Thyroid gland (tissue), 4 donors: ENCODE data around the gene CGA. TPM values are rescaled to one million over a fixed set of nuclear protein-coding genes. Genes with fewer than 3 reads are reported as not detected.

ENCODE experiments used
- DNase-seq, 2 donors: peaks; one replicate each; pipeline ENCODE4 v3.0.0-alpha.2; 2019
- H3K27ac ChIP-seq, 3 donors: fragments of 200-600 bp; sonication (generic); 1 replicate in 2 of 3; 2 replicates in 1 of 3; pipeline ENCODE4 v1.5.1; 2016 to 2019; ENCODE audit warnings: mild to moderate bottlenecking in 1 of 3, moderate library complexity in 1 of 3
- H3K27me3 ChIP-seq: fragments of 200-600 bp; sonication (generic); one replicate; pipeline ENCODE4 v1.5.1; 2019
- H3K36me3 ChIP-seq, 2 donors: fragments of 200-600 bp; sonication (generic); one replicate each; pipeline ENCODE4 v1.5.1; 2016 to 2019
- H3K4me1 ChIP-seq, 2 donors: fragments of 200-600 bp; sonication (generic); one replicate each; pipeline ENCODE4 v1.5.1; 2017 to 2019
- H3K4me3 ChIP-seq, 3 donors: fragments of 200-600 bp; sonication (generic); replicated peaks in 1 of 3; 1 replicate in 2 of 3; 2 replicates in 1 of 3; pipeline ENCODE4 v1.5.1; 2016; ENCODE audit warnings: mild to moderate bottlenecking in 1 of 3
- H3K9me3 ChIP-seq: fragments of 200-600 bp; sonication (generic); one replicate; pipeline ENCODE4 v1.5.1; 2017
- CTCF ChIP-seq, 6 experiments: fragments of 200-600 bp in 3 of 6; fragments of 450-650 bp in 3 of 6; sonication (generic) in 3 of 6; IDR thresholded peaks; one replicate each; pipeline ENCODE4 v1.5.1; 2016 to 2019; ENCODE audit warnings: antibody characterized with exemption in 6 of 6, mild to moderate bottlenecking in 2 of 6, inconsistent platforms in 1 of 6, moderate library complexity in 1 of 6
- POLR2A ChIP-seq, 2 donors: fragments of 450-650 bp; IDR thresholded peaks; one replicate each; pipeline ENCODE4 v1.6.1; 2017; ENCODE audit warnings: antibody characterized with exemption in 2 of 2, mild to moderate bottlenecking in 2 of 2, moderate library complexity in 1 of 2
- WGBS, 2 donors: methylation state at CpG; one replicate each; pipeline ENCODE4 v1.1.5; 2017; 5-methylcytosine and 5-hydroxymethylcytosine counted together
- intact Hi-C: fragments of 100-400 bp; cut with DNase I; formaldehyde crosslinking; loops from one replicate; pipeline ENCODE4 v1.15.1; 2023
- total RNA-seq, 4 donors: library from RNA; depleted of rRNA; stranded (reverse); fragments of >200 nt; gene quantifications; one replicate each; pipeline ENCODE4 v1.2.3, GENCODE V29; 2016

The CGA gene
- total RNA-seq, 4 donors from 2014 or later, result not detected

DNA sequence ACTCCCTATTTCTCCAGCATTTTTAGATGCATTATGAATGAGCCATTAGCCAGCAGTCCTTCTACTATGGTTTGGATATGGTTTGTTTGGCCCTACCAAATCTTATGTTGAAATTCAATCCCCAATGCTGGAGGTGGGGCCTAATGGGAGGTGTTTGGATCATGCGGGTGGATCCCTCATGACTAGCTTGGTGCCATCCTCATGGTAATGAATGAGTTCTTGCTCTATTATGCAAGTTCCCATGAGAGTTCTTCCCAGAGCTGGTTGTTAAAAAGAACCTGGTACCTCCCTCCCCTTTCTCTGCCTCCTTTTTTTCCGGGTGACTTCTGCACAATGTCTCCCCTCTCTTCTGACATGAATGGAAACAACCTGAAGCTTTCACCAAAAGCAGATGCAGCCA is 6.2 kb upstream of the CGA start:
- Histone ChIP-seq H3K4me3 (no peak overlapping the region), H3K36me3 (no peaks in the 10 kb centered on the region), H3K4me1 (no peaks in the 10 kb centered on the region), H3K27ac (no peak overlapping the region), H3K27me3 (no peaks in the 10 kb centered on the region), H3K9me3 (no peaks in the 10 kb centered on the region)
- intact Hi-C loops, result no loop called here
- 76 to 85% methylated on average over 2 of the region's 2 CpGs for WGBS, 2 donors
- DNase-seq, result no peak
- TF ChIP-seq POLR2A (IDR thresholded peaks at IDR 0.05) (no peak), CTCF (IDR thresholded peaks at IDR 0.05) (no peak)

GRCh38 chr6:87100216-87100615 is 5.3 kb upstream of the CGA start:
- Histone ChIP-seq H3K27me3 (no peaks in the 10 kb centered on the region), H3K4me3 (no peak overlapping the region), H3K27ac (no peak overlapping the region), H3K36me3 (no peaks in the 10 kb centered on the region), H3K9me3 (no peaks in the 10 kb centered on the region), H3K4me1 (no peaks in the 10 kb centered on the region)
- DNase-seq, result no peak
- TF ChIP-seq CTCF (IDR thresholded peaks at IDR 0.05), result no peak
- no peak for TF ChIP-seq POLR2A (IDR thresholded peaks at IDR 0.05)
- intact Hi-C loops, result no loop called here
- WGBS, 2 donors, result 78% methylated on average over 3 of the region's 3 CpGs

GRCh38 chr6:87099472-87099871 is 4.6 kb upstream of the CGA start:
- Histone ChIP-seq H3K4me1 (no peaks in the 10 kb centered on the region), H3K4me3 (no peak overlapping the region), H3K9me3 (no peaks in the 10 kb centered on the region), H3K36me3 (no peaks in the 10 kb centered on the region), H3K27me3 (no peaks in the 10 kb centered on the region), H3K27ac (no peak overlapping the region)
- TF ChIP-seq CTCF (IDR thresholded peaks at IDR 0.05) (no peak), POLR2A (IDR thresholded peaks at IDR 0.05) (no peak)
- no peak for DNase-seq
- intact Hi-C loops, result no loop called here

- no peak for DNase-seq
- Histone ChIP-seq H3K27ac (no peak overlapping the region), H3K9me3 (no peaks in the 10 kb centered on the region), H3K27me3 (no peaks in the 10 kb centered on the region), H3K36me3 (no peaks in the 10 kb centered on the region), H3K4me1 (no peaks in the 10 kb centered on the region), H3K4me3 (no peak overlapping the region)
- TF ChIP-seq CTCF (IDR thresholded peaks at IDR 0.05), result no peak
- TF ChIP-seq POLR2A (IDR thresholded peaks at IDR 0.05), result no peak
- WGBS, 2 donors, result 43 to 69% methylated on average over 1 of the region's 1 CpG
- intact Hi-C loops, result no loop called here
Measured at GRCh38 chr6:87094576-87094975, 330 bp downstream of the CGA start.

- TF ChIP-seq CTCF (IDR thresholded peaks at IDR 0.05), result no peak
- no peak for TF ChIP-seq POLR2A (IDR thresholded peaks at IDR 0.05)
- 70 to 75% methylated on average over 2 of the region's 2 CpGs for WGBS, 2 donors
- intact Hi-C loops, result no loop called here
- DNase-seq, result no peak
- Histone ChIP-seq H3K4me1 (no peaks in the 10 kb centered on the region), H3K4me3 (no peak overlapping the region), H3K36me3 (no peaks in the 10 kb centered on the region), H3K9me3 (no peaks in the 10 kb centered on the region), H3K27me3 (no peaks in the 10 kb centered on the region), H3K27ac (no peak overlapping the region)
Measured at GRCh38 chr6:87093651-87094050, 1.3 kb downstream of the CGA start.
